CD4-positive, alpha-beta T cell treated with Interleukin-12 subunit alpha and Interleukin-12 subunit beta, for 1 hour (primary cell): ENCODE data around the gene TRAF2.
A peak's percentile ranks its signal among the peaks of the same experiment; 100 is the strongest.
"Not testable (repeated sequence)": the region's sequence is repeated elsewhere in the genome, so short reads cannot be mapped to it uniquely, and the experiment has no call there.

Experiments used
- DNase-seq: peaks from one replicate; pipeline ENCODE4 v3.0.0-alpha.2; 2020

TRAF2 gene

GRCh38 chr9:136858844-136859757, 27.2 kb upstream of the TRAF2 start:
- DNase-seq = no peak

DNA sequence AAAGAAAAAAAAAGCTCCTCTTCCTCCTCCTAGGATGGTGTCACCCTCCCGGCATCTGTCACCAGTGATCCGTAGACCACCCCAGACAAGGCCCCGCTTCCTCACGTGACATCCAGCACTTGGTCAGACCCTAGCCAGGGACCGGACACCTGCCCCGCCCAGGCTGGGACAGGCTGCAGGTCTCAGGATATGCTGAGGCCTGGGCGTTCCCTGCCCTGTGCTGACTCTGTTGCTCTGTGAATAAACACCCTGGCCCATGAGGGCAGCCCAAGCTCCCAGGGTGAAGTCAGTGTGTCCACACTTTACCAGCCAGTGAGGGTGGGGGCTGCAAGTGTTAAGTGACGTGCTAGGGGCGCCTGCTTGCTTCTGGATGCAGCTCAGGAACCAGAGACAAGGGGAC, 25.8 kb upstream of the TRAF2 start:
- no peak for DNase-seq

- no peak for DNase-seq
Observed at GRCh38 chr9:136860933-136861873, 25.1 kb upstream of the TRAF2 start.

- DNase-seq = no peak
Observed at GRCh38 chr9:136861874-136862457, 24.4 kb upstream of the TRAF2 start.

- no peak for DNase-seq
Observed at GRCh38 chr9:136862849-136863622, 23.3 kb upstream of the TRAF2 start.

DNA sequence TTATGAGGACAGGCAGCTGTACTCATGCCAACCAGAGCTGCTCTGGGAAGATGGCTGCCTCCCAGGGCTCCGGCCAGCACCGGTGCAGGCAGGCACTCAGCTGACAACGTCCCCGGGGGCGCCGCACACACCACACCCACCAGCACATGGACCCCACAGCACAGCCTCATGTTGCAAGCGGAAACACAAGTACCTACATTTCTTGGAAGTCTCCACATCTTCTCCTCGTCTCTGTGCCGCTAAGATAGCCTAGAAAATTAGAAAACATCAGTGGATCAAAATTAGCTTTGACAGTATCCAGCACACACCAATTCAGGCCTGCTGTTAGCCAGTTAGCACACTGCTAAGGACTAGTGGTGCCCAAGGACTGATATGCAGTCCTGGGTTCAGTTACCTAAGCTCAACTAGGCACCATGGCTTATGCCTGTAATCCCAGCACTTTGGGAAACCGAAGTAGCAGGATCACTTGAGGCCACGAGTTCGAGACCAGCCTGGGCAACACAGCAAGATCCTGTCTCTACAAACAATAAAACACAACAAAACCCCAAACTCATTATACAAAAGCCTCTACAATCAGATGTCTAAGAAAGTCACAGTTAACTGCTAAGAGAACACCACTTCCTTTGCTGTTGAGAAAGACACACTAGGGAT, 22.6 kb upstream of the TRAF2 start:
- no peak for DNase-seq

GRCh38 chr9:136865041-136865767, 21.1 kb upstream of the TRAF2 start:
- DNase-seq = no peak

DNA sequence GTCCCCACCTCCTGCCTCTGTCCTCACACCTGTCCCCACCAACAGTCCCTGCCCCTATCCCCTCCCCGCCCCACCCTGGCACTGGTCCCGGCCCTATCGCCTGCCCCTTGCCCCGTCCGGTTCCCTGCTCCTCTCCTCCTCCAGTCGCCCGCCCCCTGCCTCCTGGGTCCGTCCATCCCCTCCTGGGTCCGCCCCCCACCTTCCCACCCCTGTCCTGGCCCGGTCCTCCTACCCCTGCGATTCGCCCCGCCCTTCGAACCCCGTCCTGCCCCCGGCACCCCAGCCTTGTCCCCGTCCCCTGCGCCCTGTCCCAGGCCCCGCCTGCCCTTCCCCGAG, 20.6 kb upstream of the TRAF2 start:
- DNase-seq = no peak

GRCh38 chr9:136866898-136867421, 19.4 kb upstream of the TRAF2 start:
- DNase-seq = not testable (repeated sequence)

GRCh38 chr9:136867480-136867879, 18.8 kb upstream of the TRAF2 start:
- DNase-seq = no peak

DNA sequence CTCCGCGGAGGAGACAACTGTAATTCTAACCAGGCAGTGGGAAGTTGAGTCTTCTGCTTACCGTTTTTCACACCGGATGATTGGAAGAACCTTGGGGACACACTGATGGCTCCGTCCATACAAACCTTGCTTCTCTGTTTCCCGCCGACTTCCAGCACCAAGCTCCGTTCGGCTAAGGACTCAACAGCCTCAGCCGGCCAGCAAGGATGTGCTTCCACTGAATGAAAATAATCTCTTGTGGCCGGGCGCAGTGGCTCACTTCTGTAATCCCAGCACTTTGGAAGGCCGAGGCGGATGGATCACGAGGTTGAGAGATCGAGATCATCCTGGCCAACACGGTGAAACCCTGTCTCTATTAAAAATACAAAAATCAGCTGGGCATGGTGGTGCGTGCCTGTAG, 18.4 kb upstream of the TRAF2 start:
- DNase-seq = no peak

DNA sequence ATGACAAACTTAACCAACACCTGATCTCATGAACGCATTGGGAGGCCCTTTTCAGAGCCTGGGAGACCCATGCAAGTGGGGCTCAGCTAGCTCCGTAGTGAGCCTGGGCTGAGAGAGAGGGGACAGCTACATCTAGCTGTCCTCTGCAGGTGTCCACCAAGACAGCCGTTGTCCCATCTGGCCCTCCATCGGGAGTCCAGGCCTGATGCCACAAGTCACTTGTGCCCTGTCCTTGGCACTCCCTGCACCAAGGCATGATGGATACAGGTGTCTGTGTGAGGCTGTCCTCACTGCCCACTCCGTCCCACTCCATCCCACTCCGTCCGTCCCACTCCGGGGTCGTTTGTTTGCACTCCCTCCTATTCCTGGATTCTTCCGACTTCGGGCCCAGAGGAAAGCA, 17.7 kb upstream of the TRAF2 start:
- DNase-seq = no peak

- not testable (repeated sequence) for DNase-seq
Observed at GRCh38 chr9:136869611-136870010, 16.7 kb upstream of the TRAF2 start.

DNA sequence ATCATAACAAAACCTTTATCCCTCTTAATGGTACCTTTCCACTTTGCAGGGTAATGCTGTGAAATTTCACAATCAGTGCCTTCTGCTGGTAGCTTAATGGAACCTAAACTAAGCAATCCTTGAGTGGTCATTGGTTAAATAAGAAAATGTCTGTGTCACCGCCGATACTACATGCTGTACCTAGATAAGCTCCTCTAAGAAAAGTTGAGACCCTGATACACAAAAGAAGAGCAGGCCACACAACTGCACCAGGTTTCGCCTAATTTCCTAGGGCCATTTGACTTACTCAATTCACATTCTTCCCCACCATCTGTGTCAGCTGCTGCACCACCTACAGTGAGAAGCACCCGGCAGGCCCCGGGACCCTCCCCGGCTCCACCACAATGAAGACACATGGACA, 11.2 kb upstream of the TRAF2 start:
- DNase-seq = no peak

- DNase-seq = no peak
Observed at GRCh38 chr9:136876476-136876875, 9.8 kb upstream of the TRAF2 start.

- no peak for DNase-seq
Observed at GRCh38 chr9:136880651-136881050, 5.7 kb upstream of the TRAF2 start.

DNA sequence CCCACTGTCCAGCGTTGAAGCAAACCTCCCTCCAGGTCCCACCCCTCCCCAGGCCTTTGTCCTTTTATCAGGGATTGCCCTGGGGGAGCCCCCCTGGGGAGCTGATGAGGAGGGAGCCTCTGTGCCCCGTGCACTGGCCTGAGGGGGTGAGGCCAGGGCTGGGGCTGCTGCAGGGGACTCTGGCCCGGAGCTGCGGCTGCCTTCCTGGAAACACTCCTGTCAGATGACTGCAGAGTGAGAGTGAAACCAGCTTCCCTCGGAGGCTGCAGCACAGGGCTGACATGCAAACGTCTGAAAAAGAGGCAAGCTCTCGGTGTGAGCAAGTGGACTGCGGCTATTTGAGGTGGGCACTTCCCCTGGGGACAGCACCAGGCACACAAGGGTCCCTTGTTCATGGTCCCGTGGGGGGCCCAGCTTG, 4.6 kb upstream of the TRAF2 start:
- peak; percentile 33 for DNase-seq

GRCh38 chr9:136882109-136882946, 4.0 kb upstream of the TRAF2 start:
- DNase-seq = peak; percentile 91

GRCh38 chr9:136882947-136883283, 3.4 kb upstream of the TRAF2 start:
- DNase-seq = not testable (repeated sequence)

- not testable (repeated sequence) for DNase-seq
Observed at GRCh38 chr9:136883670-136884069, 2.6 kb upstream of the TRAF2 start.
